Fibroblast of peridontal ligament (primary cell): ENCODE measurements around the gene LSMEM2.
"Not testable (repeated sequence)": the region's sequence is repeated elsewhere in the genome, so short reads cannot be mapped to it uniquely, and the experiment has no call there.

Experiments
- DNase-seq: peaks from one replicate; pipeline ENCODE4 v3.0.0-alpha.2; 2010; ENCODE audit errors: extremely low read depth

Gene LSMEM2

DNA sequence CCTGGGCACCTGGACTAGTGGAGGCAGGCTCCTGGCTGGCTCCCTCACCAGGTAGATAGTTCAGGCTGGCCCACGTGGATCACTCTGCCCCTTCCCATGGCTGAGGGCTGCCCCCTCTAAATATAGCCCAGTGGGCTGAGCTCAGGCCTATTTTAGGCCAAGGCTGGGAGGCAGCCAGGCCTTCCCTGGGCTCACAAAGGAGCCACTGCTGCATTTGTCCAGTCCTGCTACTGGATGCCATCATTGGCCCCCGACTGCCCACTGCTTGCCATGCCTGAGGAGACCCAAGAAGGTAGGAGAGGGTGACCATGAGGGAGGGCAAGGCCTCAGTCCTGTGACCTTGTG, at the start of gene LSMEM2:
Gene LSMEM2, plus strand, starts transcription at position 208 of the 345 bp plus-strand sequence. Its CDS starts 27 bp downstream, at position 235.
- no peak for DNase-seq

DNA sequence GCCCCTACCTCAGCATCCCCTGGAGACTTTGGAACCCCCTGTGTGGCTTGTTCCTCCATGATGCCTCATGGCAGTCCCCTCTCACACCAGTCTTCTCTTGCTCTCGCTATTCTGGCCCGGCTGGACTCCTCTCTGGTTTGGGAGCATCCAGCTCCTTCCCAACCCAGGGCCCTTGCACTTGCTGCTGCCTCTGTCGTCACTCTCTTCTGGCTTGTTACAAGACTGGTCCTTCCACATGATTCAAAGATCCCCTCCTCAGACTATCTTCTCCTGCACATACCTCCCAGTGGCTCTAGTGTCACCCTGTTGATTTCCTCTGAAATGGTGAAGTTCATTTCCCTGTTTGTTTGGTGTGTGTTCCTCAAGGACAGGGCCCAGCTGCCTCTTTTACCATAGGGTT, 49.4 kb upstream of the LSMEM2 start:
- no peak for DNase-seq

DNA sequence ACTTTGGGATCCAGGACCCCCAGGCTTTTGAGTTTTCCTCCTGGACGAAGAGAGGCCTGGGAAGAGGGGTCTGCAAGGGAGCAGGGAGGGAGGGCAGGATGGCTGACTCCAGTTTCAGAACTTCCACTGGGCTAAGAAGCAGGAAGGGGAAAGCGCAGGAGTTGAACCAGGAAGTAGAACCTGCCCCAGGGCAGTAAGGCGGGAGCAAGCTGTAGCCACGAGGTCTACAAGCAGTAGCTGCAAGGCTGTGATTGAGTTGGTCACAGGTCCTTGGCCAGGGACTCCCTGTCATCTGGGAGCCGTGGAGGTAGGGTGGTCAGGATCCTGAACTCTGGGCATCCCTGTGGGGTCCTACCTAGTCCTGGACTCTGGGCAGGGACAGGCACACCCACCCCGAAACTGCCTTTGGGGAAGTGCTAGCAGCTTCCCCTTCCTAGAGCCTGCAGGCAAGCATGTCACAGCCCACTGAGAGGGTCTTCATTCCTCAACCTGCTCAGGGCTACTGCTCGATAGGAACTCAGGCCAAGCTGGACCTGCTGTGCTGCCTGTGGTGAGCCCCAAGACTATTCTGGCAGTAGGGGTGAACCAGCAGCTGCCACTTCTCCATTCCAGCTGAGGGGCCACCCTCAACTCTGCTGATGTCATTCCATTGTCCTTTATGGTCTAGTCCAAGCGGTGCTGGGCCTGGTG, 48.6 kb upstream of the LSMEM2 start:
- DNase-seq = no peak

DNA sequence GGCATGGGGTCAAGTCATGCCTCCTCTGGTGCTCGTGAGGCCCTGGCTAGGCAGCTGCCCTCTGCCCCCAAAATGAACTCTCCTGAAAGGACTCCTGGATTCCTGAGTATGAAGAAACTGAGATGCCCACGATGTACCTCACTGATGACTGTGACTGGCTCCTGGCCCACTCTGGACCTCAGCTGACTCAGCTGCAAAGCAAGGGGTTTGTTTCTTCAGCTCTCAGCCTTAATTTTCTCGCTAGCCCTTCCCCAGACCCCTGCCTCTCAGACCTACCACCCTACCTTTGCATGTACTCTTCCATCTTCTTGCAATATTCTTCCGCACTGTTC, 48.1 kb upstream of the LSMEM2 start:
- DNase-seq = peak; percentile 29

DNA sequence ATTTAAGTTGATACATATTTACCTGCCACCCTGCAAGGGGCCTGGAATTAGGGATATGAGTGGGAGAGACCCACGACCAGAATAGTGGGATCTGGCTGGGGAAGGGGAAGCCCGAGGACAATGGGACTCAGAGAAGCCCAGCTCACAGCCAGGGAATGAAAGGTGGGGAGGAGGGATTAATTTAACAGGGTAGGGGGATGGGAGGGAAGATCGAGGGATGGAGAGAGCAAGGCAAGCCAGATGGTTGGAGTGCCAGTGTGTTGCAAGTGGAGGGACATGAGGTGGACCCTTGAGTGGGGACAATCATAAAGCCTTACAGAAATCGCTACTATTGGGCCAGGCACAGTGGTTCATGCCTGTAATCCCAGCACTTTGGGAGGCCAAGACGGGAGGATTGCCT, 47.3 kb upstream of the LSMEM2 start:
- DNase-seq = no peak

DNA sequence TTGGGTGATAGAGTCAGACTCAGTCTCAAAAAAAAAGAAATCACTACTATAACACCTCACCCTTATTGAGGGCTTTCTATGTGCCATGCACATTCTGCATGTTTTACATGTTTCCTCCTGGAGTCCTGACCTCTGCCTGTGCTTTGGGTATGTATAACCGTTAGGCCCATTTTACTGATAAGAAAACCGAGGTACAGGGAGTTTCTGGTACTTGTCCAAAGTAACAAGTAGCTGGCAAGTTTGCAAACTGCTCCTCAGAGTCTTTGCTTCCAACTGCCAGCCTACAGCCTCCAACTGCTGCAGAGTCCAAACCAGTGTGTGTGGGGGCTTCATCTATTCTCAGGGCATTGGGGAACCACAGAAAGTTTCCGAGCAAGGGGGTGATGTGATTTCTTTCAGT, 46.6 kb upstream of the LSMEM2 start:
- DNase-seq = no peak

DNA sequence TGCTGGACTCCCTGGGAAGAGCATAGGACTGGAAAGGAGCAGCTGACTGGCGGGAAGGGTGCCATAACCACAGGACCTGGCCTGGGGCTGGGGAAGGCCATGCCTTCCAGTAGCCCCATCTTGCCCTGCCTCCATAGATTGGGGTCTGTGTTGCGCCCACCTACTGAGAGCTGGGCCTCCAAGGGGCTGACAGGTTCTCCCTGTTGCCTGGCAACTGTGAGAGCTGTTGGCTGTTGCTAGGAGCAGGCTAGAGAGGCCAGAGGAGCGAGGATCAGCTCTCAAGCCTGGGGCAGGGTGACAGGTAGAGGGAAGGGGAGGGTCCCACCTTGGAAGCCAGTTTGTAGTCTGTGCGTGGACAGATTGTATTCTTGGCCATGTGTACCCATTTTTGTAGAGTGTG, 45.7 kb upstream of the LSMEM2 start:
- no peak for DNase-seq

DNA sequence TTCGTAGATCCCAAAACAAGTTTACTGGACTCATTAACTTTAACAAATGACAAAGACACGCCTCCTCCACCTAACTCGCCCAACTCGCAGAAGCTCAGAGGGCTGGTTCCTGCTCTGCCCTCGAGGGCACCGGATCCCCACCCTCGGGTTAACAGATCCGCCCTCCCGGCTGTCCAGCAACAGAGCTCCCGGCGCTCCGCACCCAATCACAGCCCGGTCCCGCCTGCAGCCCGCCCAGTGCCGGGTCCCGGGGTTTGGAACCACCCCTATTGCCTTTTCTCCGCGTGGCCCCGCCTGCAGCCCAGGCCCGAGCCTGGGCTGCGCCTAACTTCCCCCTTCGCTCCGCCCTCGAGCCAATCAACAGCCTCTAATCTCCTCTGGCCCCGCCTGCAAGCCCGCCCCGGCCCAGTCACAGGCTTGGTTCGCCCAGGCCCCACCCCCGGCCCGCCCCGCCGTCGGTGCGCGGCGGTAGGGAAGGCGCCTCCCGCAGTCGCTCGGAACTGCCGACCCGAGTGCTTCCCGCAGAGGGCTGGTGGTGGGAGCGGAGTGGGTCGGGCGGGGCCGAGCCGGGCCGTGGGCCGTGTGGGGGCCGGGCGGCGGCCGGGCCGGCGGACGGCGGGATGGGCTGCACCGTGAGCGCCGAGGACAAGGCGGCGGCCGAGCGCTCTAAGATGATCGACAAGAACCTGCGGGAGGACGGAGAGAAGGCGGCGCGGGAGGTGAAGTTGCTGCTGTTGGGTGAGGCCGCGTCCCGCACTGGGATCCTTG, 43.0 kb upstream of the LSMEM2 start, which contains the start of gene GNAI2:
Gene GNAI2, plus strand, starts transcription at position 489 of the 768 bp plus-strand sequence. Its CDS starts 132 bp downstream, at position 621.
- DNase-seq = peak; percentile 95

DNA sequence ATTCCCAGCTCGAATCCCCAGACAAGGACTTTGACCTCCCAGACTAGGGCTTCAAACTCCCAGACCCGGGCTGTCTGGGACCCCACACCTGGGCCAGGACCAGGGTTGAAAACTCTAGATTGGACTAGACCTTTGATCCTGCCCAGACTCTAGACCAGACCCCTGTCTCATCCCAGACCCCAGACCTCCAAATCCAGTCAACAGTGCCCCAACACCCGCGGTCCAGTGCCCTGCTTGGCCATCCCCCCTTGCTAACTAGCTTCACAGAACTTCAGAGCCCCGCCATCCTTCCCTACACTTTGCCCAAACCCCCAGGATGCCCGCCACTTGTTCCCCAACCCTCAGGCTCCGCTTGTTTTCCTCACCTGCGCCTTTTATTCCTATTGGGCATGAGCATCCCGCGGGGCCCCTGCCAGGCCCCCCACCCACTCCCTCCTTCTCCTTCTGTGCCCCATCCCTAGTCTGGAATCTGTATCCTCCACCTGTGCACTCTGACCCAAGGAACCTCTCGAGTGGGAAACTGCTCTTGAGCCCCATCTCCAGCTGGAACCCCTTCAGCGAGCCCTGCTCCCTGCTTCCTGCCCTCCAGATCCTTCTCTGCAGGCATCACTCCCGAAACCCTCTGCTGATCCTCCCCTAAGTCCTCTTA, 42.3 kb upstream of the LSMEM2 start:
- no peak for DNase-seq

DNA sequence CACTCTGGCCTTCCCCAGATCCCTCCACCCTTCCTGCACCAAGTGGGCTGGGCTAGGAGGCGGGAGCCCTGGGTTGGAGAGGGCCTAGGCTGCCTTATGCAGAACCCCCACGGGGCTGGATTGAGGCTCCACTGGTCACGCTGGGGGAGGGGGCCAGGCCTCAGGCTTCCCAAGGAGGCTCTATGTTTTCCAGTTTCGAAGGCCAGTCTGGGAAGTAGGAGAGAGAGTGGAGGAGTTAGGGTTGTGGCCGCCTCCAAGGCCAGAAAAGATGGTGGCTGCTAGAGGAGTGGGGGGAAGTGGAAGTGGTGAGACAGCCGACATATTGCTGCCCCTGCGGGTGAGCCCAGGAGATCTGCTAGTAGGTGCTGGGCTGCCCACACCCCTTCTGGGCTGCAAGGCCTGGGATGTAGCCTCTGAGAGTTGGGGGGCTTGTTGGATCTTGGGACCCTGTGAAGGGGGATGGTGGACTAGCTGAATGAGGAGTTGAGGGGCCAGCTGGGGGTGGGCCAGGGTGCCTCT, 41.7 kb upstream of the LSMEM2 start:
- DNase-seq = peak; percentile 62

DNA sequence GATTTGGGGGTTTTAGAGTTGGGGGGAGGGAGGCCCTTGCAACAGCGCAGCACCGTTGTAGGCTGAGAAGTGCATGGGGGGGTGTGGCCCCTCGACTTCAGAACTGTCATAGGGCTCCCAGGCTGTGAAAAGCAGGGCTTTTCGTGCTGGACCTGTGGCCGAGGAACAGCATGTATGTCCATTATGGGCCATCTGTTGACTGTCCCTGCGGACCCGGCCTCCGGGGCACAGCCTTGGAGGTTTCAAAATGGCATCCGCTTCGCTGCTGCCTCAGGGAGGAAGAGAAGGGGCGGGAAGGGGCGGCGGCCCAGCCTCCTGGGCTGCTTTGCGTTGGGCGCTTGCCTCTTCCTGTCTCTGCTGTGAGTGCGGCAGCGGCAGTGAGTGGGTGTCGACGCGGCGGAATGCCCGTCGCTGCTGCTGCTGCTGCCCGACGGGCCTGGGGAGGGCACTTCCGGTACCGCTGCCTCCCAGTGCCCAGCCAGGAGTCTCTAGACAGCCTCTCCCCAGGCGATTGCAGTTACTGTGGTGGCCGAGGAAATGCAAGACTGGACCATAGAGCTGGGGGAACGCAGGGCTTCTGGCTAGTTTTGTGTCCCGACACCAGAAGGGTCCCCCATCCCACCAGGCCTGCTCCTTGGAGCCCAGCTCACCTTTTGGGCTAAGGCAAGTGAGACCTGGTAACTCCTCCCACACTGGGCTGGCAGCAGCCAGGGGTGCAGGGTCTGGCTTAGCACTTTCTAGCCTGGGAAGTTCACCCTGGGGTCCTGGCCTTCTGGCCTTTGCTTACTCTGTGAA, 40.9 kb upstream of the LSMEM2 start:
- peak; percentile 70 for DNase-seq

DNA sequence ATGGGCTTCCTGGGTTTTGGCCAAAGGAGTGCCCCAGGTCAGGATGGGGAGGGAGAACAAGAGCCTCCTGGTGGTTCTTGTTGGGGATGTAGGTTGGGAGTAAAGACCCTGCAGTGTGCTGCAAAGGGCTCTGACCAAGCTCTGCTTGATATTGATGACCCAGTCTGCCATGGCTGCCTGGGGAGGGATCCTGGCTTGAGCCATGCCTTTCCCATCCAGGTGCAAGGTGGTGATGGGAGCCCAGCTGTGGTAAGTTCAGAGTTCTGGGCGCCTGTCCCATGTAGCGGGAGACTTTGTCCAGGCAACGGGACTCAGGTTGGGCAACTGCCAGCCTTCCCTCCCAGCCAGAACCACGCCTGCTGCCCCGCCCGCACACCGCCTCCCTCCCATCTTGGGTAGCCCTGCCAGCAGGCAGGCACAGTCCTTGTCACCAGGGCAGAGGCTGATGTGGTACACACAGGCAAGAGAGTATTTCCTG, 40.3 kb upstream of the LSMEM2 start:
- DNase-seq = no peak

DNA sequence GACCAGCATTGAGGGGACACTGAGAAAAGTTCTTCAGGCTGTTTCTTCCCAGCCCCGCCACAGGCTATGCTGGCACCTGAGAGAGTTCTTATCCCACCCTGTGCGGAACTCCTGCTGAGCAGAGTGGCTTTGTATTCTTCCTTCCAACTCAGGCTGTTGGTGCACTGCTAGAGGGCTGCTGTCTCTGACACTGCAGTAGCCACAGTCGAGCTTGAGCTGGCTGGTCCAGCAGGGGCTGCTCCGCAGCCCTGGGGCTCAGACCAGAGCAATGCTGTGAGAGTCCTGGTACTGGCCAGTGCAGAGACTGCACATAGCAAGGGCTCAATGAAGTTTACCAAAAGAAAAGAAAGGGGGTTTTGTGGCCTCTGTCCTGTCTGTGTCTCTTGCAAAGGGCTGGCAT, 39.2 kb upstream of the LSMEM2 start:
- DNase-seq = no peak

DNA sequence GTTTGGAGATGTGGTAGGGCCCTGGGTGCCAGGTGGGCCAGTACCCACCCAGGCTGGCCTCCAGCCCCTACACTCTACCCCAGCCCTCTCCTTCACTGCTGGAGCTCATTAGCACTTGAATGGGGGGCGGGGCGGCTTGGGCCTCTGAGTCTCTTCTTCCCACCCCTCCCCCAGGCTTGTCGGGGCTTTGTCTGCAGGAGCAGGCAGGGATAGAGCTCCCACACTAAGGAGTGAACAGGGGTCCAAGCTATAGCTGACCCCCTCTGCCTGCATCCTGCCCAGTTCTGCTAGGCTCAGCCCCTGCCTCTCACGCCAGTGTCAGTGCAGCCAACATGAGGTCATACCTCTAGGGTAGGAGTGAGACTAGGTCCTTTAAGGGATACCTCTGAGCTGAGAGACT, 37.7 kb upstream of the LSMEM2 start:
- no peak for DNase-seq

DNA sequence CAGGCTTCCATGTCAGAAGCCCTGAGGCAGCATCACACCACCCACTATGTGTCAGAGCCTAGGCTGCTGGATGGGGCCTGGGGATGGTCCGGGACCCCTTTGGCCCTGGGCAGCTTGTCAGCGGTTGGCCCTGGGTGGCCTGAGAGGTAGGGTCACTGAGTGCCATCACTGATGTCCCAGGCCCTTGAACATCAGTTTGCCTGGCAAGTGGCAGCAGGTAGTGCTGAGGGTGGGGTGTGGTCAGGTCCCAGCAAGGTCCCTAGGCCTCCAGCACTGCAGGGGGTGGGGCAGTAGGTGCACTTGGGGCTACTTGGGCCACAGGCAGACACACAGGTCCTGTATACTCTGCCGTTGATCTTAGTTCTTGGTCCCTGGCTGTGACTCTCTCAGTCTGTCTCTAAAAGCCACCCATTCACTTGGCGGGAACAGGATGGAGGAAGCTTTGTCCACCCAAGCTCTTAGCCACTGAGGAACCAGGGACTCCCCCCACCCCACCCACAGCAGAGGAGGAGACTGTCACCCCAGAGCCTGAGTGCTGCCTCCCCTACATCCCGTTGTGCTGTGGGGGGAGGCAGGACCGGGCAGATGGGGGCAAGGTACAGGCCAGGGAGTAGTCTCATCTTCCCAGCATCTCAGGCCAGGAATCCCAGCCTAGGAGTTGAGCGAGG, 37.0 kb upstream of the LSMEM2 start:
- no peak for DNase-seq

DNA sequence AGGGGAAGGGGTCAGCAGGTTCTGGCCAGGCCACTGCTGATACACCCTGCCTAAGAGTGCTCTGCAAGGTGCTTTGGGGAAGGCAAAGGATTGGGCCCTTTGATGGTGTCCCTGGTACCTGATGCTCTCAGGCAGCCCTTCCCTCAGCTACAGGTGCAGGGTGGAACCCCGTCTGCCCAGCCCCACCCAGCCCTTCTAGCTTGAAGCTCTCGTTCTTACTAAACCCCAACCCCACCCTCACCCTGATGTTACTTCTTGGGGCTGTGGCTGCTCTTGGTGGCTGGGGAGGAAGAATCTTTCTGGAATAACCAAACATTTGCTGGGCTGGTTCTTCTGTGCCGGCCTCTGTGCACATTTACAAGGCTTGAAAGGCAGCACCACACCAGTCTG, 36.5 kb upstream of the LSMEM2 start:
- DNase-seq = no peak

DNA sequence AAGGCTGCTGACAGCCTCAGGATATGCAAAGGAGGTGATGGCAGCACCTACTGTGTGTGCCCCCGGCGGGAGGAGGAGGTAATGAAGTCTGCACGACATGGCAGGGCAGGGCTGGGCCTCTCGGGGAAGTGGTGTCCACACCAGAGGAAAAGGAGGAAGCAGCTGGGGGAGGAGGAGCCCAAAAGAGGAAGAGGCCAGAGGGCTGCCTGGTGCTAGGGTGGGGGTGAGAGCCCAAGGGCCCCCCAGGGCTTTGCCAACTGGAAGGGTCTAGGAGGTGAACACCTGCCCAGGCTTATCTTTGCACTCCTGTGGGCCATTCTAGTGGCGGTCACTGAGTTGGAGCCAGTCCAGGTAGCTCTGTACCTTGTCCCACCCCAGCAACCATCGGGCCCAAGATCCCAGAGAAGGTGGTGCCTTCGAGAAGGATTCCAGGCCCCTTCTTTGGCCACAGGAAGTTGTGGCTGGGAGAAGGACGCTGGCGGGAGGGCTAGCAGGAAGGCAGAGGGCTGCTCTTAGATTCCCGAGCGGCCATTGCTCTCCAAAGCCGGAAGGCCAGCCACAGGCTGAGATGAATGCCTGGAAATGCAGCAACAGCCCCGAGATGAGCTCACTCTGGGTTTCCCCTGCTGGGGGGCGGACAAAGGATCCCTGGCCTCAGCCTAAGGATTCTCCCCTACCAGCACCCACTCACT, 35.9 kb upstream of the LSMEM2 start:
- DNase-seq = peak; percentile 44

DNA sequence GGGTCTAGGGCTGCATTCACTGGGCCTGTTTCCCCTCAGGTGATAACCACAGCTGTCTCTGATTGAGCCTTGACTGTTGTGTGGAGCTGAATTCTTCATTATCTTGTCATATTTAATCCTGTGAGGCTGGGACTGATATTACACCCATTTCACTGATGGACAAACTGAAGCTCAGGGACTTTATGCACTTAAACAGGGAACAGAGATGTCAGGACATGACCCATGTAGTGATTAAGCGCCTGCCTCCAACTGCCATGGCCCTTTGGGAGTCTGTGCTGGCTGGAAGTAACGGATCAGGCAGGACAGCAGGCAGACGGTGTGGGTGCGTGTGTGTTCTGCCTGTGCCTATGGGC, 35.4 kb upstream of the LSMEM2 start:
- DNase-seq = no peak

DNA sequence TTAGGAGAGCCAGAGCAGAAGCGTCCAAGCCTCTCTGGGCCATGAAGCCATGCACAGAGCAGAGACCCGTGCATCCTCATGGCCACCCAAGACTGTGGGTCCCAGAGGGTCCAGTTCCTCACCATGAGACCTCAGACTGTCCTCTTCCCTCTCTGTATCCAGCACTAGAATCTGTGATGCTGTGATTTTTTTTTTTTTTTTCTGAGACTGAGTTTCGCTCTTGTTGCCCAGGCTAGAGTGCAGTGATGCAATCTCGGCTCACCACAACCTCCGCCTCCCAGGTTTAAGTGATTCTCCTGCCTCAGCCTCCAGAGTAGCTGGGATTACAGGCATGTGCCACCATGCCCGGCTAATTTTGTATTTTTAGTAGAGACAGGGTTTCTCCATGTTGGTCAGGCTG, 34.1 kb upstream of the LSMEM2 start:
- not testable (repeated sequence) for DNase-seq

DNA sequence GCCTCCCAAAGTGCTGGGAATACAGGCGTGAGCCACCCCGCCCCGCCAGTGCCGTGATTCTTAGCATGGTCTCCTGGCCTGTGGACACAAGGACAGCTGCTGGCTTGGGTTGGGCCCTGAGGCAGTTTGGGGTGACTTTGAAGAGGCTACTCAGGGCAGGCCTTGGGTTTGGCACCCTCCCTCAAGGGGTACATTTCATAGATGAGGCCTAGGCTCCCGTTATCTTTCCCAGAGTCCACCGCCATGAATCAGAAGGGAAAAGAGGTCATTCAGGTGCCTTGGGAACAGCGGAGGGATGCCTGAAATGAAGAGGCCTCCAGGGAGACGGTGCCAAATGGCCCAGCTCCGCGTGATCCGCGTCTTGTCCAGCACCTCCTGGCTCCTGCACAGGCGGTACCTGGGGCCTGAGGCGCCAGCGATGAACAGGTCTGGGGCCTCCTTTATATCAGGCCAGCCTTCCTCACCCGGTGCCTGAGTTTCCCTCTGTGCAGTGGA, 33.6 kb upstream of the LSMEM2 start:
- DNase-seq = no peak
